GM12878 (cell line): ENCODE data around the gene IFT22. TPM values are rescaled to one million over a fixed set of nuclear protein-coding genes. Genes with fewer than 3 reads are reported as not detected.

Experiments
- CTCF ChIP-seq, 3 experiments: IDR thresholded peaks in 2 of 3; conservative IDR thresholded peaks in 1 of 3; 2 replicates each; pipeline ENCODE4 v1.5.1; 2011; ENCODE audit warnings: low read depth in 3 of 3, low read length in 3 of 3, mild to moderate bottlenecking in 3 of 3, control low read depth in 2 of 3, moderate library complexity in 2 of 3, inconsistent platforms in 1 of 3, mixed read lengths in 1 of 3; ENCODE audit not compliant: control insufficient read depth in 2 of 3, insufficient read depth in 1 of 3; ENCODE audit errors: extremely low read depth in 1 of 3
- E2F8 ChIP-seq: fragments of 450-650 bp; IDR thresholded peaks from 2 replicates; pipeline ENCODE4 v1.6.1; 2018; ENCODE audit warnings: mild to moderate bottlenecking, low read depth, moderate library complexity; ENCODE audit not compliant: partially characterized antibody
- KLF5 ChIP-seq: fragments of 450-650 bp; IDR thresholded peaks from 2 replicates; pipeline ENCODE4 v1.6.1; 2014; ENCODE audit warnings: mild to moderate bottlenecking; ENCODE audit not compliant: partially characterized antibody
- NFXL1 ChIP-seq: fragments of 450-650 bp; IDR thresholded peaks from 2 replicates; pipeline ENCODE4 v1.6.1; 2017; ENCODE audit warnings: antibody characterized with exemption, mild to moderate bottlenecking, borderline replicate concordance
- RB1 ChIP-seq: fragments of 450-650 bp; formaldehyde crosslinking; IDR thresholded peaks from 2 replicates; pipeline ENCODE4 v1.6.1; 2017; ENCODE audit warnings: mild to moderate bottlenecking, borderline replicate concordance
- ZNF217 ChIP-seq: fragments of 450-650 bp; IDR thresholded peaks from 2 replicates; pipeline ENCODE4 v1.6.1; 2017; ENCODE audit warnings: antibody characterized with exemption, mild to moderate bottlenecking
- polyA plus RNA-seq, 11 experiments: library from polyadenylated mRNA; depleted of rRNA in 4 of 11; unstranded in 6 of 11; stranded (reverse) in 5 of 11; fragments of >200 nt; fragmentation: Nextera tagmentation in 4 of 11; fragmentation: Illumina TruSeq in 1 of 11; extraction: Ambion mirVana in 4 of 11; extraction: Trizol in 1 of 11; gene quantifications; 1 replicate in 1 of 11; 2 replicates in 10 of 11; pipeline versions ENCODE4 v1.2.1 to v1.2.3, GENCODE V29; 2011 to 2016; ENCODE audit warnings: inconsistent platforms in 2 of 11, missing spikeins in 2 of 11, low read depth in 1 of 11
- total RNA-seq, 4 experiments: library from RNA; depleted of rRNA in 3 of 4; stranded (reverse); fragments of >200 nt in 3 of 4; fragmentation: Illumina TruSeq in 1 of 4; extraction: Trizol in 1 of 4; gene quantifications; 2 replicates each; pipeline versions ENCODE4 v1.2.1 to v1.2.3, GENCODE V29; 2013 to 2021

The IFT22 gene
- total and polyA plus RNA-seq, 10 of the 15 experiments (the other 5 are each of a cell fraction or from before 2014, with no cell fraction given), result 10.1 to 25.7 (median 19.0) TPM

- TF ChIP-seq KLF5 (no peak), ZNF217 (no peak), RB1 (no peak), CTCF (IDR thresholded peaks at IDR 0.05 in 2 of 3, conservative IDR thresholded peaks at IDR 0.05 in 1 of 3; ENCODE audit: control insufficient read depth in 2 of 3, extremely low read depth in 1 of 3, insufficient read depth in 1 of 3, low read depth in 3 of 3, low read length in 3 of 3) (peak; percentile 74 to 82 (median 74)), NFXL1 (no peak), E2F8 (no peak)
Measured at GRCh38 chr7:101363734-101364374, 42.2 kb upstream of the IFT22 start (continued).
